NB4 (cell line): ENCODE data around the gene EAPP.
"Not testable (repeated sequence)": the region's sequence is repeated elsewhere in the genome, so short reads cannot be mapped to it uniquely, and the experiment has no call there.

Experiments
- POLR2A ChIP-seq: IDR thresholded peaks from 2 replicates; pipeline ENCODE4 v1.6.1; 2011; ENCODE audit warnings: mild to moderate bottlenecking; ENCODE audit not compliant: insufficient read length; ENCODE audit errors: extremely low read depth
- TF ChIP-seq, protein P1 (sequence below): IDR thresholded peaks from one replicate; pipeline ENCODE4 v1.5.1; 2012; ENCODE audit warnings: low read depth, low read length
- TF ChIP-seq, protein P2 (sequence below): IDR thresholded peaks from 2 replicates; pipeline ENCODE4 v1.6.1; 2011; ENCODE audit warnings: low read depth, low read length

DNA sequence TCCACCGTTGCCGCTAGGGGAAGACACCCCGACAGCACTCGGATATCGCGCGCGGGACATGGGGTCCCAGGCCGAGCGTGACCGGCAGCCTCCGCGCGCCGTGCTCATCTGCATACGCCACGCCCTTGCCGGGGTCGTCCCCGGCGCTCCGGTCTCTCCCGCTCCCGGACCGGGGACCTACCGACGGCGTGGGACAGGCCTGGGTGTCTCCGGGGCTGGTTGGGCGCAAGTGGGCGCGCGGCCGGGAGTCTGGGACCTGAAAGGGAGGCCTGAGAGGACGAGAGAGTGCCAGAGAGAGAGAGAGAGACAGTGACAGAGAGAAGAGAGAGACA lies 17.0 kb upstream of the EAPP start:
- not testable (repeated sequence) for TF ChIP-seq POLR2A
- TF ChIP-seq, protein P1, sequence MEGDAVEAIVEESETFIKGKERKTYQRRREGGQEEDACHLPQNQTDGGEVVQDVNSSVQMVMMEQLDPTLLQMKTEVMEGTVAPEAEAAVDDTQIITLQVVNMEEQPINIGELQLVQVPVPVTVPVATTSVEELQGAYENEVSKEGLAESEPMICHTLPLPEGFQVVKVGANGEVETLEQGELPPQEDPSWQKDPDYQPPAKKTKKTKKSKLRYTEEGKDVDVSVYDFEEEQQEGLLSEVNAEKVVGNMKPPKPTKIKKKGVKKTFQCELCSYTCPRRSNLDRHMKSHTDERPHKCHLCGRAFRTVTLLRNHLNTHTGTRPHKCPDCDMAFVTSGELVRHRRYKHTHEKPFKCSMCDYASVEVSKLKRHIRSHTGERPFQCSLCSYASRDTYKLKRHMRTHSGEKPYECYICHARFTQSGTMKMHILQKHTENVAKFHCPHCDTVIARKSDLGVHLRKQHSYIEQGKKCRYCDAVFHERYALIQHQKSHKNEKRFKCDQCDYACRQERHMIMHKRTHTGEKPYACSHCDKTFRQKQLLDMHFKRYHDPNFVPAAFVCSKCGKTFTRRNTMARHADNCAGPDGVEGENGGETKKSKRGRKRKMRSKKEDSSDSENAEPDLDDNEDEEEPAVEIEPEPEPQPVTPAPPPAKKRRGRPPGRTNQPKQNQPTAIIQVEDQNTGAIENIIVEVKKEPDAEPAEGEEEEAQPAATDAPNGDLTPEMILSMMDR, result not testable (repeated sequence)
- TF ChIP-seq, protein P2, sequence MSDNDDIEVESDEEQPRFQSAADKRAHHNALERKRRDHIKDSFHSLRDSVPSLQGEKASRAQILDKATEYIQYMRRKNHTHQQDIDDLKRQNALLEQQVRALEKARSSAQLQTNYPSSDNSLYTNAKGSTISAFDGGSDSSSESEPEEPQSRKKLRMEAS, result not testable (repeated sequence)
